GM13977 (cell line): ENCODE measurements around the gene CTRL.

ENCODE experiments used
- DNase-seq: peaks from one replicate; pipeline ENCODE4 v3.0.0; 2012; ENCODE audit warnings: low spot score
- in situ Hi-C: fragments of 300-500 bp; cut with MboI; formaldehyde crosslinking; loops from one replicate; pipeline ENCODE4 v1.12.0; 2022; ENCODE audit warnings: low sequenced_read_pairs, low pct_unique_long_range_greater_than_20kb, mixed read lengths, inconsistent platforms; ENCODE audit not compliant: unreplicated experiment
- TF ChIP-seq, protein P1 (sequence below): IDR thresholded peaks from 2 replicates; pipeline ENCODE4 v1.5.1; 2012; ENCODE audit warnings: mild to moderate bottlenecking, control low read depth; ENCODE audit not compliant: insufficient read depth; ENCODE audit errors: extremely low read depth, missing control alignments

Gene CTRL

DNA sequence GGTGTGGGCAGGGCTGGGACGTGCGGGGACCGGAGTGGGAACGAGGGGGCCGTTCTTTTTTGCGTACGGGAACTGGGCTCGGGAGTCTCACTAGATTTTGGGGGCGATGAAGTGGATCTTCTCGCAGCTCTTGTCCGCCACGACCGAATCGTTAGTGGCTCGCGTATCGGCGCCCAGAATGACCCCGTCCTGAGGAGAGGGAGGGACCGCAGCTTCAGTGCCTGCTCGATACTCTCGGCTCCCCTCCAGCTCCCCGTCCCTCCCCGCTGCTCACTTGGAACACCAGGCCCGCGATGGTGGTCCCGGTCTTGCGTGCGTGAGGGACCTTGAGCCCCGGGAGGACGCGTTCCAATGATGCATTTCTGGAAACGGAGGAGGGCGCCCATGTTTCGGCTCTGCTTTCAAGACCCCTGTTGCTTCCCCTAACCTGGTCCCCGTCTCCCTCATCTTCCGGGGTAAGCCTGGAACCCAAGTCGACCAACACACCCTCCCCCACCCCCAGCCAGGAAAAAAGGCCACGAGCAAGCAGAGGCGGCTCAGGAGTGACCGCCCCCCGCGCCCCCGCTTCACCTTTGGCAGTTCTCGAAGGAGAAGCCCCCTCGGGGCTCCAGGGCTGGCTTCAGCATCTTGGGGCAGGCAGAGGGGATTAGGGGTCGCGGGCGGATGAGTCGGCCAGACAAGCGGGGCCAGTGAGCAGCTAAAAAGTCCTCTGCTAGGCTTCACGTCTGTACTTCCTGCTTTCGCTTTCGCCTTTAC, 4.6 kb upstream of the CTRL start, which contains the start of gene PSMB10:
Gene PSMB10 (minus strand): TSS at position 727 of the 756 bp plus-strand sequence. CDS start 101 bp downstream, at position 626.
- in situ Hi-C loops = no loop called here
- TF ChIP-seq, protein P1, sequence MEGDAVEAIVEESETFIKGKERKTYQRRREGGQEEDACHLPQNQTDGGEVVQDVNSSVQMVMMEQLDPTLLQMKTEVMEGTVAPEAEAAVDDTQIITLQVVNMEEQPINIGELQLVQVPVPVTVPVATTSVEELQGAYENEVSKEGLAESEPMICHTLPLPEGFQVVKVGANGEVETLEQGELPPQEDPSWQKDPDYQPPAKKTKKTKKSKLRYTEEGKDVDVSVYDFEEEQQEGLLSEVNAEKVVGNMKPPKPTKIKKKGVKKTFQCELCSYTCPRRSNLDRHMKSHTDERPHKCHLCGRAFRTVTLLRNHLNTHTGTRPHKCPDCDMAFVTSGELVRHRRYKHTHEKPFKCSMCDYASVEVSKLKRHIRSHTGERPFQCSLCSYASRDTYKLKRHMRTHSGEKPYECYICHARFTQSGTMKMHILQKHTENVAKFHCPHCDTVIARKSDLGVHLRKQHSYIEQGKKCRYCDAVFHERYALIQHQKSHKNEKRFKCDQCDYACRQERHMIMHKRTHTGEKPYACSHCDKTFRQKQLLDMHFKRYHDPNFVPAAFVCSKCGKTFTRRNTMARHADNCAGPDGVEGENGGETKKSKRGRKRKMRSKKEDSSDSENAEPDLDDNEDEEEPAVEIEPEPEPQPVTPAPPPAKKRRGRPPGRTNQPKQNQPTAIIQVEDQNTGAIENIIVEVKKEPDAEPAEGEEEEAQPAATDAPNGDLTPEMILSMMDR = no peak
- peak; percentile 64 for DNase-seq

- DNase-seq = peak; percentile 99
- TF ChIP-seq, protein P1 = no peak
- in situ Hi-C loops = no loop called here
These were observed 3.9 kb upstream of the CTRL start for GRCh38 chr16:67935402-67936123.

DNA sequence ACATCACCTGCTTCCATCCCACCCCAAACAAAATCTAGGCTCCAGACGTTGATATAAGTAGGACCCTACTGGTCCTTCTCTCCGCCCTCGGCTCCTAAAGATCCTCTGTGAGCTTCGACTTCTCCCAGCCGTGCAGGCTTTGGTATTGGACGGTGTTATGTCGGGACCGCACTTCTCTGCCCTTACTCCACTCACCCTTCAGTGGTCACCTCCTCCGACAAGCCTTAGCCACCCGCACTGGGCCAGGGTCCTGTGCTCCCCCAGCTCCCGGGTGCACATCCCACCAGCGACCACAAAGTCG, 3.4 kb upstream of the CTRL start:
- no peak for DNase-seq
- TF ChIP-seq, protein P1 = no peak
- in situ Hi-C loops = no loop called here

GRCh38 chr16:67934306-67935100, 2.8 kb upstream of the CTRL start:
- DNase-seq = no peak
- TF ChIP-seq, protein P1 = no peak
- in situ Hi-C loops = no loop called here

GRCh38 chr16:67933805-67934204, 2.1 kb upstream of the CTRL start:
- TF ChIP-seq, protein P1 = no peak
- in situ Hi-C loops = no loop called here
- DNase-seq = no peak

DNA sequence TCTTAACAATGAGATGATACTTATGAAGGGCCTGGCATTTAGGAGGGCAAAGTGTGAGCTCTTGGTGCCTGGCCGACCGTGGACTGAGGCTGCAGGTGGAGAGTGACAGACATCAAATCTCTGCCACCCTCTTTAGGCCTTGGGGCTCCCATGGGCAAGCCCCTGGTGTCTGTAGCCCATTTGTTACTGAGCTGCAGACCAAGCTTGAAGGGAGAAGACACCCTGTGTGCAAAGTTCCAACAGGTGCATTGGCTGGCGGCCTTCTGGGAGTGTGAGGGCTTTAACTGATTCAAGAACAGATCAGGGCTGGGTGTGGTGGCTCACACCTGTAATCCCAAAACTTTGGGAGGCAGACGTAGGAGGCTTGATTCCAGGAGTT, 789 bp upstream of the CTRL start:
- TF ChIP-seq, protein P1 = no peak
- no peak for DNase-seq
- in situ Hi-C loops = no loop called here
